Keratinocyte (primary cell): ENCODE data around the gene SPECC1. TPM values are rescaled to one million over a fixed set of nuclear protein-coding genes. Genes with fewer than 3 reads are reported as not detected.
"Not testable (repeated sequence)": the region's sequence is repeated elsewhere in the genome, so short reads cannot be mapped to it uniquely, and the experiment has no call there.

Experiments
- DNase-seq: peaks from one replicate; pipeline ENCODE4 v3.0.0-alpha.2; 2011; ENCODE audit warnings: low read depth, missing footprints, low spot score
- FAIRE-seq: peaks from 2 replicates; lab custom pipeline; 2011; peaks lifted over from hg19 to GRCh38; lab: Jason Lieb, UNC
- H2AFZ ChIP-seq: 2 replicates; pipeline ENCODE4 v1.6.0; 2012; ENCODE audit warnings: low read length, control low read depth, inconsistent platforms; ENCODE audit not compliant: control insufficient read depth
- H3K27ac ChIP-seq: 2 replicates; pipeline ENCODE4 v1.5.1; 2011; ENCODE audit warnings: low read length; ENCODE audit not compliant: control insufficient read depth, insufficient read depth
- H3K27me3 ChIP-seq: 3 replicates; pipeline ENCODE4 v1.6.0; 2011; ENCODE audit warnings: low read length; ENCODE audit not compliant: control insufficient read depth, insufficient read depth; ENCODE audit errors: extremely low read depth
- H3K36me3 ChIP-seq, 2 experiments: 2 replicates in 1 of 2; 3 replicates in 1 of 2; pipeline ENCODE4 v1.5.1; 2011; ENCODE audit warnings: low read length in 2 of 2, mild to moderate bottlenecking in 1 of 2; ENCODE audit not compliant: control insufficient read depth in 2 of 2, insufficient read depth in 2 of 2; ENCODE audit errors: extremely low read depth in 1 of 2
- H3K4me1 ChIP-seq: 3 replicates; pipeline ENCODE4 v1.5.1; 2011; ENCODE audit warnings: low read length; ENCODE audit not compliant: control insufficient read depth, insufficient read depth; ENCODE audit errors: extremely low read depth
- H3K4me2 ChIP-seq: 3 replicates; pipeline ENCODE4 v1.6.0; 2011; ENCODE audit warnings: low read depth, low read length; ENCODE audit not compliant: control insufficient read depth, insufficient read depth; ENCODE audit errors: extremely low read depth
- H3K4me3 ChIP-seq, 3 experiments: fragments of 200-600 bp in 1 of 3; sonication (generic) in 1 of 3; 2 replicates in 2 of 3; 3 replicates in 1 of 3; pipeline ENCODE4 v1.5.1; 2011 to 2016; ENCODE audit warnings: low read length in 3 of 3, mild to moderate bottlenecking in 3 of 3, control low read depth in 2 of 3, inconsistent platforms in 1 of 3, low read depth in 1 of 3, mixed read lengths in 1 of 3, mixed run types in 1 of 3, moderate library complexity in 1 of 3; ENCODE audit not compliant: control insufficient read depth in 2 of 3, insufficient read depth in 2 of 3; ENCODE audit errors: extremely low read depth in 1 of 3
- H3K79me2 ChIP-seq: 2 replicates; pipeline ENCODE4 v1.6.0; 2012; ENCODE audit warnings: low read length; ENCODE audit not compliant: control insufficient read depth, insufficient read depth
- H3K9ac ChIP-seq: 3 replicates; pipeline ENCODE4 v1.6.0; 2011; ENCODE audit warnings: low read length; ENCODE audit not compliant: control insufficient read depth, insufficient read depth; ENCODE audit errors: extremely low read depth
- H3K9me1 ChIP-seq: 3 replicates; pipeline ENCODE4 v1.6.0; 2011; ENCODE audit warnings: low read length; ENCODE audit not compliant: control insufficient read depth, insufficient read depth; ENCODE audit errors: extremely low read depth
- H3K9me3 ChIP-seq: 2 replicates; pipeline ENCODE4 v1.5.1; 2012; ENCODE audit warnings: low read depth, low read length; ENCODE audit not compliant: control insufficient read depth
- H4K20me1 ChIP-seq: 3 replicates; pipeline ENCODE4 v1.6.0; 2011; ENCODE audit warnings: low read length; ENCODE audit not compliant: control insufficient read depth, insufficient read depth; ENCODE audit errors: extremely low read depth
- CTCF ChIP-seq, 3 experiments: IDR thresholded peaks in 1 of 3; conservative IDR thresholded peaks in 1 of 3; optimal IDR thresholded peaks in 1 of 3; 2 replicates in 2 of 3; 3 replicates in 1 of 3; pipeline versions ENCODE3 to v1.5.1; 2011; ENCODE audit warnings: low read length in 3 of 3, mild to moderate bottlenecking in 3 of 3, moderate library complexity in 2 of 3, control low read depth in 1 of 3, inconsistent platforms in 1 of 3; ENCODE audit not compliant: insufficient read depth in 2 of 3; ENCODE audit errors: extremely low read depth in 1 of 3
- EZH2 ChIP-seq: IDR thresholded peaks from one replicate; pipeline ENCODE4 v1.6.1; 2012; ENCODE audit warnings: inconsistent platforms, mild to moderate bottlenecking, low read length, moderate library complexity
- dilution Hi-C: fragments of 300-500 bp; cut with MboI; formaldehyde crosslinking; loops from one replicate; pipeline ENCODE4 v1.7.0; 2020; ENCODE audit warnings: low sequenced_read_pairs; ENCODE audit not compliant: extremely low pct_ligation_motif_present
- polyA plus RNA-seq, 5 experiments: library from polyadenylated mRNA; depleted of rRNA in 3 of 5; stranded (reverse) in 3 of 5; stranded (forward) in 1 of 5; unstranded in 1 of 5; fragments of >200 nt; gene quantifications; 1 replicate in 1 of 5; 2 replicates in 3 of 5; 3 replicates in 1 of 5; pipeline versions ENCODE4 v1.2.1 to v1.2.3, GENCODE V29; 2011 to 2012; ENCODE audit warnings: missing spikeins in 2 of 5, low read depth in 1 of 5, low replicate concordance in 1 of 5

The SPECC1 gene
- polyA plus RNA-seq, 1 donor (not counting 4 experiments of a cell fraction or from before 2014, with no cell fraction given) = 20.9 TPM

DNA sequence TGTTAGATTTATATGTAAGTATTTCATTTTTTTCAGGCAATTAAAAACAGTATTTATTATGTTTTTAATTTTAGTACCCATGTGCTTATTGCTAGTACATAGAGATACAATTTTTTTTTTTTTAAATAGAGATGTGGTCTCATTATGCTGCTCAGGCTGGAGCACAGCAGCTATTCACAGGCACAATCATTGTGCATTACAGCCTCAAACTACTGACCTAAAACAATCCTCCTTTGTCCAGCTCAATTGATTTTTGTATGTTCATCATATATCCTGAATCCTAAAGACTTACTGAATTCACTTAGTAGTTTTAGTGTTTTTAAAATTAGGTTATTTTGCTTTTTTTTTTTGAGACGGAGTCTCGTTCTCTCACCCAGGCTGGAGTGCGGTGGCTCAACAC is 26.3 kb downstream of the SPECC1 start:
- DNase-seq (no peak), FAIRE-seq (no peak)
- H3K4me3 ChIP-seq = no peak overlapping the region
- H3K36me3 ChIP-seq = no peaks in the 10 kb centered on the region
- H3K79me2 ChIP-seq = no peaks in the 10 kb centered on the region
- no peak overlapping the region for H3K27ac ChIP-seq
- no peaks in the 10 kb centered on the region for H3K9me1 ChIP-seq
- TF ChIP-seq CTCF (optimal IDR thresholded peaks at IDR 0.05 in 1 of 3, IDR thresholded peaks at IDR 0.05 in 1 of 3, conservative IDR thresholded peaks at IDR 0.05 in 1 of 3; ENCODE audit: extremely low read depth in 1 of 3, insufficient read depth in 2 of 3, low read length in 3 of 3) = no peak
- no peak for TF ChIP-seq EZH2
- no peaks in the 10 kb centered on the region for H3K27me3 ChIP-seq
- H3K9me3 ChIP-seq = no peaks in the 10 kb centered on the region
- dilution Hi-C loops = no loop called here
- no peak overlapping the region for H3K9ac ChIP-seq
- H3K4me2 ChIP-seq = no peak overlapping the region
- H4K20me1 ChIP-seq = no peaks in the 10 kb centered on the region
- no peak overlapping the region for H2AFZ ChIP-seq
- no peaks in the 10 kb centered on the region for H3K4me1 ChIP-seq

- H3K9me1 ChIP-seq, H3K4me2 ChIP-seq, H3K79me2 ChIP-seq, H3K9ac ChIP-seq, FAIRE-seq, H3K4me1 ChIP-seq, dilution Hi-C loops, H2AFZ ChIP-seq, H3K4me3 ChIP-seq, H3K9me3 ChIP-seq, H3K27me3 ChIP-seq, H3K36me3 ChIP-seq, DNase-seq, H4K20me1 ChIP-seq, H3K27ac ChIP-seq: not testable (repeated sequence)
Observed at GRCh38 chr17:20037286-20037685, 28.1 kb downstream of the SPECC1 start.

DNA sequence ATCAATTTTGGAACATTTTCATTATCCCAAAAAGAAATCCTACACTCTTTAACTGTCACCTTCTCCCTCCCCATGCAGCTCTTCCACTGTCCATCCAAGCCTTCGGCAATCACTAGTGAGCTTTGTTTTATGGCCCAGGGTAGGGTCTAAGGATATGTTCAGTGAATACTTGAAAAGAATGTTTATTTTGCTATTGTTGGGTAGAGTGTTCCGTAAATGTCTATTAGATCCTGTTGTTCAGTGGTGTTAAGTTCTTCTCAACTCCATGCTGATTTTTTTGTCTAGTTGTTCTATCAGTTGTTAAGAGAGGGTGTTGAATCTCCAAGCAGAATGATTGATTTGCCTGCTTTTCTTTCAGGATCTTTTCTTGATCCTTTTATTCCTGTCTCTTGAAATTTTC is 29.9 kb downstream of the SPECC1 start:
- H3K4me3 ChIP-seq = no peak overlapping the region
- no peak overlapping the region for H3K27ac ChIP-seq
- no peaks in the 10 kb centered on the region for H3K36me3 ChIP-seq
- no peak overlapping the region for H3K9ac ChIP-seq
- dilution Hi-C loops = no loop called here
- H3K4me1 ChIP-seq = no peaks in the 10 kb centered on the region
- H2AFZ ChIP-seq = no peak overlapping the region
- no peaks in the 10 kb centered on the region for H3K9me1 ChIP-seq
- H3K9me3 ChIP-seq = no peaks in the 10 kb centered on the region
- no peak for FAIRE-seq
- no peaks in the 10 kb centered on the region for H3K79me2 ChIP-seq
- H4K20me1 ChIP-seq = no peaks in the 10 kb centered on the region
- H3K4me2 ChIP-seq = no peak overlapping the region
- peaks cover 8% of the 10 kb centered on the region for H3K27me3 ChIP-seq
- DNase-seq = no peak
- TF ChIP-seq CTCF (optimal IDR thresholded peaks at IDR 0.05 in 1 of 3, IDR thresholded peaks at IDR 0.05 in 1 of 3, conservative IDR thresholded peaks at IDR 0.05 in 1 of 3; ENCODE audit: extremely low read depth in 1 of 3, insufficient read depth in 2 of 3, low read length in 3 of 3) = no peak
- TF ChIP-seq EZH2 = no peak
